HepG2 (cell line): Measurements from ENCODE around the gene XPR1.
"Not testable (repeated sequence)": the region's sequence is repeated elsewhere in the genome, so short reads cannot be mapped to it uniquely, and the experiment has no call there.

Source experiments
- BORCS8-MEF2B ChIP-seq: sonication (generic); formaldehyde crosslinking; IDR thresholded peaks from 2 replicates; pipeline ENCODE4 v1.8.0; 2022; ENCODE audit warnings: mild to moderate bottlenecking, missing genetic modification reagents
- CTCF ChIP-seq: sonication (generic); formaldehyde crosslinking; IDR thresholded peaks from 2 replicates; pipeline ENCODE4 v1.5.0; 2020; ENCODE audit warnings: mild to moderate bottlenecking, missing genetic modification reagents, moderate library complexity
- FOXM1 ChIP-seq: sonication (generic); formaldehyde crosslinking; IDR thresholded peaks from 2 replicates; pipeline ENCODE4 v1.5.0; 2020; ENCODE audit warnings: missing genetic modification reagents
- GATAD1 ChIP-seq: IDR thresholded peaks from 2 replicates; pipeline ENCODE4 v1.6.1; 2016; ENCODE audit warnings: missing genetic modification reagents, missing compliant biosample characterization
- HOXD1 ChIP-seq: sonication (generic); formaldehyde crosslinking; IDR thresholded peaks from 2 replicates; pipeline ENCODE4 v1.5.0; 2020; ENCODE audit warnings: missing genetic modification reagents
- JUNB ChIP-seq: sonication (generic); formaldehyde crosslinking; IDR thresholded peaks from 2 replicates; pipeline ENCODE4 v1.8.0; 2022; ENCODE audit warnings: missing genetic modification reagents, mild to moderate bottlenecking, borderline replicate concordance
- PAX8 ChIP-seq: sonication (generic); formaldehyde crosslinking; IDR thresholded peaks from 2 replicates; pipeline ENCODE4 v1.8.0; 2022; ENCODE audit warnings: mild to moderate bottlenecking, missing genetic modification reagents, borderline replicate concordance
- POLR2A ChIP-seq, 2 experiments: IDR thresholded peaks; 2 replicates each; pipeline ENCODE4 v1.6.1; 2011; ENCODE audit warnings: low read depth in 2 of 2, low read length in 2 of 2, mild to moderate bottlenecking in 1 of 2, moderate library complexity in 1 of 2; ENCODE audit not compliant: insufficient read depth in 1 of 2
- ZBTB42 ChIP-seq: sonication (generic); formaldehyde crosslinking; IDR thresholded peaks from 2 replicates; pipeline ENCODE4 v1.5.0; 2020; ENCODE audit warnings: mild to moderate bottlenecking, missing genetic modification reagents
- ZEB1 ChIP-seq: IDR thresholded peaks from 2 replicates; pipeline ENCODE4 v1.6.1; 2012; ENCODE audit warnings: mild to moderate bottlenecking, low read depth, inconsistent platforms; ENCODE audit not compliant: insufficient replicate concordance
- ZKSCAN1 ChIP-seq: fragments of 150-350 bp; IDR thresholded peaks from 2 replicates; pipeline ENCODE4 v1.6.1; 2014; ENCODE audit warnings: low read length
- ZNF160 ChIP-seq: sonication (generic); formaldehyde crosslinking; IDR thresholded peaks from 2 replicates; pipeline ENCODE4 v1.8.0; 2022; ENCODE audit warnings: mild to moderate bottlenecking, inconsistent platforms, missing genetic modification reagents
- ZNF816 ChIP-seq: sonication (generic); formaldehyde crosslinking; IDR thresholded peaks from 2 replicates; pipeline ENCODE4 v1.8.0; 2022; ENCODE audit warnings: missing genetic modification reagents, mild to moderate bottlenecking, borderline replicate concordance
- ZNF878 ChIP-seq: sonication (generic); formaldehyde crosslinking; IDR thresholded peaks from 2 replicates; pipeline ENCODE4 v1.8.1; 2023; ENCODE audit warnings: mild to moderate bottlenecking, missing genetic modification reagents, moderate library complexity

- TF ChIP-seq BORCS8-MEF2B (CRISPR knock-in tag); POLR2A (IDR thresholded peaks at IDR 0.05; ENCODE audit: insufficient read depth in 1 of 2, low read depth in 2 of 2, low read length in 2 of 2); HOXD1 (CRISPR knock-in tag); FOXM1 (CRISPR knock-in tag); ZEB1; ZNF816; PAX8 (CRISPR knock-in tag); ZNF160 (CRISPR knock-in tag); JUNB (CRISPR knock-in tag); GATAD1 (CRISPR knock-in tag); ZNF878; ZKSCAN1; CTCF (CRISPR knock-in tag); ZBTB42: not testable (repeated sequence)
Measured at GRCh38 chr1:180791152-180791551, 159.3 kb downstream of the XPR1 start.
